Superior temporal gyrus (tissue), 1 donor: ENCODE results near the gene SLC10A6.

Experiments used
- DNase-seq: peaks from one replicate; pipeline ENCODE4 v3.0.0-alpha.2; 2016; ENCODE audit errors: extremely low spot score

Gene SLC10A6

DNA sequence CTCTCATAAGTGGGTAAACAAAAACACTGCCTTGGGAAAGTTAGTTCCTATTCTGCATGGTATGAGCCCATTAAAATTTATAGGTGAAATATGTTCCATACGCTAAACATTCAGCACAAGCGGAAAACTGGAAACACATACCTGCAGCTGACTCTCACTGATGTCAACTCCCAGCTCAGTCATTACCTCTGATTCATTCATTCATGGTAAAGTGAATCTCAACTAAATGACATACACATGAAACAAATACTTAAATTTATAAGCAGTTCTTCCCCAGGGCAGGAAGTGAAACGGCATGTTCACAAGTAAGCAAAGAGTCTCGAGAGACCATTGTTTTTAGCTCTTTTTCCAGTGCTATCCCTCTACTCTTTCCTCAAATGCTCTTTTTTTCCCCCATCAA, 1.6 kb downstream of the SLC10A6 start:
- no peak for DNase-seq

GRCh38 chr4:86846921-86847320, 2.3 kb downstream of the SLC10A6 start:
- DNase-seq: no peak

DNA sequence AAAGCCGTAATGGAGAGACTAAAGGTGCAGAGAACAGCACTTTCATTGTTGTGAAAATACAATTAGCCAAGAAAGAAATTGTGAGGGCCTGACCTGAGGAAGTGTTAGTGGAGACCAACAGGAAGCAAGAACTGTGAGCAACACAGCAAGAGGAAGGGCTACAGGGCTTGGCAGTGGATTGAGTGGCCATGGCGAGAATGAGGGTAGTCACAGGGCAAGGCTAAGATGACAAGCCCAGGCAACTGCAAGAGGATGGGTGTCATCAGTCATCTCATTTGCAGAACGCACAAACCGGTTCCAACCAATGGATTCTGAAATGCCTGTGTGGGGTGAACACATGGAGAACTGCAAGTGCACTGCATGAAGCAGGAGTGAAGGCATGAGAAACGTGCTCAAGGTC, 3.6 kb downstream of the SLC10A6 start:
- DNase-seq: no peak

DNA sequence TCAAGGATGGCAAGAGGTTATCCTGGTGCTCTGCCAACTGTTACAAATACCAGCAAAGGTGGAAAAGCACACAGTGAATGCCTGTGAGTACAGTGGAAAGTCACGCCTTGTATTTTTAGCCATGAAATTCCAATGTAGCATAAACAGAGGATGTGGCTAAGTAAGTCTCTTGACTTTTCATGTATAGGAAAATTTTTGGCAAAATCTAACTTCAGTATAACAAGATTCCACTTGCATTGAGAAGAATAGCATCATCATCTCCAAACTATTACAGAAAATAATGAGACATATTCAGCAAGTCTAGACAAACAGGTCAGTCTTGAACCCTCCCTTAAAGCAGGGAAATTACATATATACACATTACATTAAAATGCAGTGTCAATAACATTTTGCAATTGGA, 7.9 kb downstream of the SLC10A6 start:
- no peak for DNase-seq

DNA sequence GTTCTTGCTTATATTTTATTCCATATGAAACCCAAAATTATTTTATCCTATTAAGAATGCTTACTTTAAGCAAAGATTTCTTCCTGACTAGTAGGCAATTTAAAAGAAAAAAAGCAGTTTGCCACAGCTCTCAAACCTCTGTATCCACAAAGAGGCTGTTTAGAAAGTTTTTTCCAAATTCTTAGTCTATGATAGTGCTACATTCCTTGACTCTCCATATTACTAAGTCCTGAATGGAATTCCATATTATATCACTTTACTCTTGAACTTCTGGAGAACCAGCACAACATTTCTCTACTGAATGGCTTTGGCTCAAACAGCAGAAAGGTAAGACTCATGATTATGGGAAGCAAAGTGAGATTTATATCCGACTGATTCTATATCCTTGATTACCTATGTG, 8.3 kb downstream of the SLC10A6 start:
- no peak for DNase-seq

- DNase-seq: no peak
Observed at GRCh38 chr4:86837691-86838503, 11.3 kb downstream of the SLC10A6 start.

DNA sequence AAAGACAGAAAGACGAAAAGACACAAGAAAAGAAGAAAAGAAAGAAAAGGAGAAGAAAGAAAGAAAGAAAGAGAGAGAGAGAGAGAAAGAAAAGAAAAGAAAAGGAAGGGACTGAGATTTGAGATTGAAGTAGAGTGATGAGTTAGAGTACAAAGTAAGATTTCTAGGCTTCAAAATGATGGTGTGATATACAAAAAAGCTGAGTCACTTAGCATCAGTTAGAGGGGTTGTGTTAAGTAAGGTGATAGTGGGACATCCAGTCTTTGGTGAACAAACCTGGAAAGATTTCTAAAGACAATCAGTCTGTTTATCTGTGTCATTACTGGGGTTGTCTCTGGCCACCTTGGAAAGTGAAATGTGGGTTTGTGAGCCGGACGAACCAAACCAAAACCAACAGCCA, 13.5 kb downstream of the SLC10A6 start:
- no peak for DNase-seq

GRCh38 chr4:86834901-86835300, 14.3 kb downstream of the SLC10A6 start:
- DNase-seq: no peak

GRCh38 chr4:86833615-86834014, 15.6 kb downstream of the SLC10A6 start:
- no peak for DNase-seq

GRCh38 chr4:86831262-86832130, 17.7 kb downstream of the SLC10A6 start:
- no peak for DNase-seq

DNA sequence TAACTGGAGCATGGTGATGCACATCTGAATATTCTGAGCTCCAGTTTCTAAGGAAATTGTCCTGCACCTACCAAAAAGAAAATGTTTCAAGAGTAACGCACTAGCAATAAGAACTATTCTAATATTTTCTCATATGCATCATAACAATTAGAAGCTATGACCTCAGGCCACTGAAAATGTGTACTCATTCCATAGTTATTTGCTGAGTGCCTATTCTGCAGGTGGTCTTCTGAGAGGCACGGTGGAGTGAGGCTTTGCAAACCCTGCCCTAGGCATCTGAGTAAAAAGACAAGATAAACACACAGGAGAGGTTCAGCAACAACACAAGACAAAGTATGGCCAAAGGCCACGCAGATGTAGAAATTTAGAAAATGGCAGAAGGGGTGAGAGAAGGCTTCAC, 23.7 kb downstream of the SLC10A6 start:
- DNase-seq: no peak

DNA sequence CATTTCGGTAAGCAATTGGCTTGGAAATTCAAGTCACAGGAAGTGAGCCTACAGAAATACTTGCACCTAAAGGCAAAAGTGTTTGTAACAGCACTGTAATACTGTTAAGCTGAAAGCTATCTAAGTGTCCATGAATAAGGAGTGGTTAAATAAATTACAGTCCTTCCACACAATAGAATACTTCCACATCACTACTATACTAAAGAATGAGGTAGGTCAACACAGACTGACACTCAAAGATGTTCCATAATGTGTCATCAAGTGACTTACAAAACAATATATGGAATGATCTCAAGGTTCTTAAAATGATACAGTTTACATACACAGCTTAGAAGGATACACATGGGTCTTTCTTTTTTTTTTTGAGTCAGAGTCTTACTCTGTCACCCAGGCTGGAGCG, 27.0 kb downstream of the SLC10A6 start:
- no peak for DNase-seq

GRCh38 chr4:86821151-86821550, 28.0 kb downstream of the SLC10A6 start:
- no peak for DNase-seq

GRCh38 chr4:86819561-86819960, 29.6 kb downstream of the SLC10A6 start:
- DNase-seq: no peak

GRCh38 chr4:86818841-86819240, 30.3 kb downstream of the SLC10A6 start:
- DNase-seq: no peak

- DNase-seq: no peak
Observed at GRCh38 chr4:86818211-86818610, 31.0 kb downstream of the SLC10A6 start.

DNA sequence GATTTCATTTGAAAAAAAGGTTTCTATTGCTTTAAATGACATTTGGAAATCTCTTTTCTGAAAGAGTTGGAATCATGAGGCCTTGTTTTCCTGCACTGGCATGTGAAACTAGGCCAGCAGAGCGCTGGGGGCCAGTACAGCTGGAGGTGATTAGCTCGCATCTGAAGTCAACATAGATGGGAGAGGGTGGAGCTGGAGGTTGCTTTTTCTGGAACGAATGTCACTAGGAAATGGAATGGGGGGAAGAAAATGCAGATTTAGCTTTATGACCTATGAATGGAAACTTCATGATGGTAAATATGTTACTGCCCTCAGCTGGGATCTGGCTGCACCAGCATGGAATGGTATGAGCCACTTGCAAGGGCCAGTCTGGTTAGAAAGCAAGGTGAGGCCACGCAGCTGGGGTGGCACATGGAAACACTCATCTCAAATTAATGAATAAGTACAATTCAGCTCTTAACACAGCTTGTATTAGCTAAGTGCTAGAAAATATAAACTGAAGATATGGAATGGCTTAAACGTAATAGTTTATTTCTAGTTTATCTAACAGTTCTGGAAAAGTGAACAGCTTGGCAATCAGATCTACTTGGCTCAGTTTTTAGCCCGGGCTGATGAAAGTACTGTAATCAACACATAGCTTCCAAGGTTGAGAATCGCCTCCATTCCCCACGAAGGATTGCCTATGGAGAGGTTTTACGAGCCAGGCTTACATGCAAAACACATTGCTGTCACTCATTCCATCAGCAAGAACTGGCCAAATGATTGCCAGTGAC, 32.5 kb downstream of the SLC10A6 start:
- DNase-seq: no peak

- DNase-seq: no peak
Observed at GRCh38 chr4:86815653-86816052, 33.5 kb downstream of the SLC10A6 start.

DNA sequence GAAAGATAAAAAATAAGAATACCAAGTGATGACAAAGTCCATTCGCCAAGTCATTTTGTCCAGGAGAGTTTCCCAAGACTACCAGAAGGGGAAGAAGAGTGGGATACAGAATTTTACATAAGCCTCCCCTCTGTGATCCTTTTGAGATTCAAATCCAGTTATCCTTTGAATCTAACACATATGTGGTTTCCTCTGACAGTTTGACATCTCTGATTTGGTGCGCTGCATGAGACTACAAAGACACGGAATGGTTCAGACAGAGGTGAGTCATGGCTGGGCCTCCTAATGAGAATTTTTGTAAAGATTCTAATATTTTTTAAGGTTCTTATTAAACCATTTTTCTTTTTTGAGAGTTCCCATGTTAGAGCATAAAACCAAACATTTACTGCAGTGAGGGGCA, 38.3 kb downstream of the SLC10A6 start:
- no peak for DNase-seq

DNA sequence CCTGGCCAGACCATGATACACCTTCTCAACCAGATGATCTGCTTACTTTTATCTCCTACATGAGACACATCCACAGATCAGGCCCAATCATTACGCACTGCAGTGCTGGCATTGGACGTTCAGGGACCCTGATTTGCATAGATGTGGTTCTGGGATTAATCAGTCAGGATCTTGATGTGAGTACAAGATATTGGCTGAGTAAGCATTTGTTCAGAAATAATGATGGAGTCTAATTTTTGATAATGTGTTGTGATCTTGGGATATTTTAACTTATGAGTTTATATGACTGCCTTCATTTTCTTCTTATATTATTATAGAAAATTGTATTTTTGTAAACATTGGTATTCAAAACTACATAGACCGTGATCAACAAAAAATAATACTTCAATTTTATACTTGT, 39.4 kb downstream of the SLC10A6 start:
- DNase-seq: no peak

- no peak for DNase-seq
Observed at GRCh38 chr4:86791126-86791525, 58.1 kb downstream of the SLC10A6 start.

GRCh38 chr4:86788826-86789225, 60.4 kb downstream of the SLC10A6 start:
- no peak for DNase-seq
